Pancreas (tissue), 10 donors: ENCODE results near the gene APLP2. TPM values are rescaled to one million over a fixed set of nuclear protein-coding genes. Genes with fewer than 3 reads are reported as not detected.
"Not testable (repeated sequence)": the region's sequence is repeated elsewhere in the genome, so short reads cannot be mapped to it uniquely, and the experiment has no call there.

Experiments used
- ATAC-seq, 4 donors: fragments of 200-7000 bp; cut with Tn5 transposase; one replicate each; pipeline versions ENCODE4 v1.8.0 to v1.9.1; 2020; ENCODE audit warnings: mild to moderate bottlenecking in 4 of 4, moderate library complexity in 4 of 4
- DNase-seq, 6 donors: peaks; one replicate each; pipeline ENCODE4 v3.0.0-alpha.2; 2020
- FAIRE-seq: peaks from 2 replicates; lab custom pipeline; 2012; peaks lifted over from hg19 to GRCh38; lab: Jason Lieb, UNC
- H3K27ac ChIP-seq, 4 donors: fragments of 200-600 bp; sonication (generic); 1 replicate in 3 of 4; 2 replicates in 1 of 4; pipeline versions ENCODE4 v1.5.0 to v1.8.0; 2020
- H3K27me3 ChIP-seq, 4 donors: fragments of 200-600 bp; one replicate each; pipeline ENCODE4 v1.8.0; 2021
- H3K36me3 ChIP-seq, 3 donors: fragments of 200-600 bp; sonication (generic) in 1 of 3; one replicate each; pipeline versions ENCODE4 v1.5.0 to v1.8.0; 2020 to 2021
- H3K4me1 ChIP-seq, 3 donors: fragments of 200-600 bp; one replicate each; pipeline ENCODE4 v1.8.0; 2021
- H3K4me3 ChIP-seq, 4 donors: fragments of 200-600 bp; sonication (generic) in 2 of 4; one replicate each; pipeline versions ENCODE4 v1.5.0 to v1.8.0; 2020 to 2021
- H3K9me3 ChIP-seq, 4 donors: fragments of 200-600 bp; one replicate each; pipeline ENCODE4 v1.8.0; 2021
- WGBS, 2 donors: extraction: QIAGEN DNeasy Blood & Tissue Kit; methylation state at CpG; one replicate each; pipeline ENCODE4 v1.1.7; 2013; 5-methylcytosine and 5-hydroxymethylcytosine counted together
- intact Hi-C, 3 donors: fragments of 100-400 bp; cut with DNase I; formaldehyde crosslinking; loops; one replicate each; pipeline versions ENCODE4 v1.11.1 to v1.14.2; 2022
- polyA plus RNA-seq, 2 donors: library from polyadenylated mRNA; stranded (reverse); fragments of 200-250 nt; gene quantifications; one replicate each; pipeline ENCODE4 v1.2.3, GENCODE V29; 2013
- total RNA-seq, 6 donors: library from RNA; stranded (reverse); fragmentation: NEBNext Ultra II Directional in 4 of 6; extraction: Animal tissue kit (Norgen Biotek cat#: 25700) in 4 of 6; gene quantifications; one replicate each; pipeline versions ENCODE4 v1.2.1 to v1.2.4, GENCODE V29; 2021 to 2023
- TF ChIP-seq, protein P1 (sequence below), 4 donors: fragments of 200-600 bp; sonication (generic) in 3 of 4; IDR thresholded peaks; one replicate each; pipeline versions ENCODE4 v1.5.0 to v1.8.0; 2021; ENCODE audit warnings: antibody characterized with exemption in 4 of 4
- donor health status: healthy with polysubstance abuse.
- donor health status: DM: no; HTN: no; CAD: no; lungs with moderate emphysema.
- donor health status: DM: no; HTN: no; CAD: no.
- donor health status: control.
- donor health status: control.
- donor health status: Bipolar disorder and iron deficiency.
- donor health status: DM: yes; HTN: yes; CAD: no.
- donor health status: DM: no; HTN: no; CAD: no.
- donor health status: DM: no; HTN: no; CAD: no.
- donor health status: DM: yes; HTN: yes; CAD: no.

APLP2 gene
- total RNA-seq (100 to 1,000 TPM in 3 of 6 donors, 10 to 100 TPM in 3; 64.2 to 171 (median 101) TPM), polyA plus RNA-seq (100 to 1,000 TPM in 1 of 2 donors, 10 to 100 TPM in 1; 45.3 to 124 TPM)

DNA sequence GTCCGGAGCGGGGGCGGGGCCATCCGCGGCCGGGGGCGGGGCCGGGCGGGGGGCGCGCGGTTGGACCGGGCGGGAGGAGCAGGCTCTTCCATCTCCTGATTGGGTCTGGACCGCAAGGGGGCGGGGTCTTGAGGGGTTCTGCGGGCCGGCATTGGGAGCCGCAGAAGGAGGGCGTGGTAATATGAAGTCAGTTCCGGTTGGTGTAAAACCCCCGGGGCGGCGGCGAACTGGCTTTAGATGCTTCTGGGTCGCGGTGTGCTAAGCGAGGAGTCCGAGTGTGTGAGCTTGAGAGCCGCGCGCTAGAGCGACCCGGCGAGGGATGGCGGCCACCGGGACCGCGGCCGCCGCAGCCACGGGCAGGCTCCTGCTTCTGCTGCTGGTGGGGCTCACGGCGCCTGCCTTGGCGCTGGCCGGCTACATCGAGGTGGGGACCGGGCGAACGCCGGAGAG lies at the start of gene APLP2:
APLP2 (plus strand) TSS at position 236 of the 450 bp plus-strand sequence; CDS start at position 320, 84 bp downstream.
- no peaks in the 10 kb centered on the region for H3K36me3 ChIP-seq
- intact Hi-C loops, result no loop called here
- peak; percentile 94 to 100 (median 99) for DNase-seq
- H3K27me3 ChIP-seq, result no peaks in the 10 kb centered on the region
- WGBS, 2 donors, result 1% methylated on average over 30 to 51 of the region's 51 CpGs
- no peak for FAIRE-seq
- peaks cover 3 to 21% (median 7%) of the 10 kb centered on the region in 3 donors for H3K4me1 ChIP-seq
- H3K9me3 ChIP-seq, result no peaks in the 10 kb centered on the region
- H3K27ac ChIP-seq, result peak within 1 kb of the TSS; percentile 67 to 94 (median 88)
- peak within 1 kb of the TSS; percentile 54 to 86 (median 72) for H3K4me3 ChIP-seq
- ATAC-seq, result peak; percentile 88 to 94 (median 90)
- TF ChIP-seq, protein P1, sequence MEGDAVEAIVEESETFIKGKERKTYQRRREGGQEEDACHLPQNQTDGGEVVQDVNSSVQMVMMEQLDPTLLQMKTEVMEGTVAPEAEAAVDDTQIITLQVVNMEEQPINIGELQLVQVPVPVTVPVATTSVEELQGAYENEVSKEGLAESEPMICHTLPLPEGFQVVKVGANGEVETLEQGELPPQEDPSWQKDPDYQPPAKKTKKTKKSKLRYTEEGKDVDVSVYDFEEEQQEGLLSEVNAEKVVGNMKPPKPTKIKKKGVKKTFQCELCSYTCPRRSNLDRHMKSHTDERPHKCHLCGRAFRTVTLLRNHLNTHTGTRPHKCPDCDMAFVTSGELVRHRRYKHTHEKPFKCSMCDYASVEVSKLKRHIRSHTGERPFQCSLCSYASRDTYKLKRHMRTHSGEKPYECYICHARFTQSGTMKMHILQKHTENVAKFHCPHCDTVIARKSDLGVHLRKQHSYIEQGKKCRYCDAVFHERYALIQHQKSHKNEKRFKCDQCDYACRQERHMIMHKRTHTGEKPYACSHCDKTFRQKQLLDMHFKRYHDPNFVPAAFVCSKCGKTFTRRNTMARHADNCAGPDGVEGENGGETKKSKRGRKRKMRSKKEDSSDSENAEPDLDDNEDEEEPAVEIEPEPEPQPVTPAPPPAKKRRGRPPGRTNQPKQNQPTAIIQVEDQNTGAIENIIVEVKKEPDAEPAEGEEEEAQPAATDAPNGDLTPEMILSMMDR (IDR thresholded peaks at IDR 0.05), result no peak

DNA sequence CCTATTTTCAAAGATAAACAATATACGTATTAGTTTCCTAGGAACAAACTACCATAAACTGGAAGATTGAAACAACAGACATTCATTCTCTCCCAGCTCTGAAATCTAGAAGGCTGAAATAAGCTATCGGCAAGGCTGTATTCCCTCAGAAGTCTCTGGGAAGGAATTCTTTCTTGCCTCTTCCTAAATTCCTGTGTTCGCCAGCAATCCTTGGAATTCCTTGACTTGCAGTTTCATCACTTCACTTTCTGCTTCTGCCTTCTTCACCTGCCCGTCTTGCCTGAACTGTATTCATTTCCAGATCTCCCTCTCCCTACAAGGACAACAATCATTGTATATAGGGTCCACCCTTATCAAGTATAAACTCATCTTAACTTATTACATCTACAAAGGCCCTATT lies 49.4 kb upstream of the APLP2 start:
- ATAC-seq, result no peak
- H3K4me3 ChIP-seq, result no peak overlapping the region
- DNase-seq, result no peak
- H3K9me3 ChIP-seq, result no peaks in the 10 kb centered on the region
- no peak overlapping the region for H3K27ac ChIP-seq
- H3K4me1 ChIP-seq, result no peaks in the 10 kb centered on the region
- H3K36me3 ChIP-seq, result no peaks in the 10 kb centered on the region
- no peak for FAIRE-seq
- 85 to 89% methylated on average over 4 of the region's 4 CpGs for WGBS, 2 donors
- no peaks in the 10 kb centered on the region for H3K27me3 ChIP-seq
- TF ChIP-seq, protein P1 (IDR thresholded peaks at IDR 0.05), result no peak
- intact Hi-C loops, result no loop called here

DNA sequence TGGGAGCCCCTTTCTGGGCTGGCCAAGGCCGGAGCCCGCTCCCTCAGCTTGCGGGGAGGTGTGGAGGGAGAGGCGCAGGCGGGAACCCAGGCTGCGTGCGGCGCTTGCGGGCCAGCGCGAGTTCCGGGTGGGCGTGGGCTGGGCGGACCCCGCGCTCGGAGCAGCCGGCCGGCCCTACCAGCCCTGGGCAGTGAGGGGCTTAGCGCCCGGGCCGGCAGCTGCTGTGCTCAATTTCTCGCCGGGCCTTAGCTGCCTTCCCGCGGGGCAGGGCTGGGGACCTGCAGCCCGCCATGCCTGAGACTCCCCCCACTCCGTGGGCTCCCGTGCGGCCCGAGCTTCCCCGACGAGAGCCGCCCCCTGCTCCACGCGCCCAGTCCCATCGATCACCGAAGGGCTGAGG lies 48.1 kb upstream of the APLP2 start:
- FAIRE-seq, H3K36me3 ChIP-seq, H3K4me3 ChIP-seq, H3K27ac ChIP-seq, ATAC-seq, DNase-seq, H3K27me3 ChIP-seq, intact Hi-C loops, H3K4me1 ChIP-seq, H3K9me3 ChIP-seq: not testable (repeated sequence)
- 94 to 95% methylated on average over 19 to 38 of the region's 38 CpGs for WGBS, 2 donors

DNA sequence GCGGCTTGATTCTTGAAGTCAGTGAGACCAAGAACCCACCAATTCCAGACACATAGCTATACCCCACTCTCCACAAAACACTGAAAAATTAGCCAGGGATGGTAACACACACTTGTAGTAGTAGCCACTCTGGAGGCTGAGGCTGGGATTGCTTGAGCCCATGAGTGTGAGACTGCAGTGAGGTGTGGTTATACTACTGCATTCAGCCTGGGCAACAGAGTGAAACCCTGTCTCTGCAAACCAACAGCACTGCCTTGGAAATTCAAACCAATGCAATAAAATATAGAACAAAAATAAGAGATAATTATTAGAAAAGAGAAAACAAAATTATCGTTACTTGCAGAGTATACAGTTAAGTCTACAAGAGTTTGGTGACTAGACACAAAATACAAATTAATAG lies 46.9 kb upstream of the APLP2 start:
- no peaks in the 10 kb centered on the region for H3K36me3 ChIP-seq
- intact Hi-C loops, result no loop called here
- H3K9me3 ChIP-seq, result no peaks in the 10 kb centered on the region
- H3K4me1 ChIP-seq, result no peaks in the 10 kb centered on the region
- ATAC-seq (no peak), DNase-seq (no peak), FAIRE-seq (no peak)
- no peaks in the 10 kb centered on the region for H3K27me3 ChIP-seq
- H3K4me3 ChIP-seq, result no peak overlapping the region
- no peak overlapping the region for H3K27ac ChIP-seq
- WGBS, 2 donors, result 94 to 99% methylated on average over 2 of the region's 2 CpGs
- TF ChIP-seq, protein P1 (IDR thresholded peaks at IDR 0.05), result no peak

DNA sequence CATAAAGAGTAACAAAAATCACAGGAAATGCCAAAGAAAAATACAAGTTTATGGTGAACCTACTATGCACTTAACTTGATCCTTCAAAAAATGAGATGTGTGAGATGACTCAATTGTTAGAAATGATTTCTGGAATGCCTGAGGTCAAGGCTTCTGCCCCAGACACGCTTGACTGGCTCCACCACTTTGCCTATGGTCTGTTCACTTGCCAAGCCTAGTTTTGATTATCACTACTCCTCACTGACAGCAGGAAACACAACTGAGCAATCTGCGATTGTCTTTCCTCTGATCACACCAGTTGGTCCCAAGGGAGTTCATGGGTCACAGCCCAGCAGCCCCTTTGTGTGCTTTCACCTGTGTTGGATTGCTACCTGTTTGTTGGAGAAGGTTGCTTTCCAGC lies 46.5 kb upstream of the APLP2 start:
- Histone ChIP-seq H3K27ac (no peak overlapping the region), H3K9me3 (no peaks in the 10 kb centered on the region), H3K27me3 (no peaks in the 10 kb centered on the region), H3K4me3 (no peak overlapping the region), H3K36me3 (no peaks in the 10 kb centered on the region), H3K4me1 (no peaks in the 10 kb centered on the region)
- FAIRE-seq (no peak), DNase-seq (no peak), ATAC-seq (no peak)
- TF ChIP-seq, protein P1 (IDR thresholded peaks at IDR 0.05), result no peak
- 45 to 47% methylated on average over 2 of the region's 2 CpGs for WGBS, 2 donors
- intact Hi-C loops, result no loop called here
